B cell (primary cell): ENCODE results near the gene DCDC2C. TPM values are rescaled to one million over a fixed set of nuclear protein-coding genes. Genes with fewer than 3 reads are reported as not detected.

Experiments used
- ATAC-seq: fragments of 200-7000 bp; cut with Tn5 transposase; one replicate; pipeline ENCODE4 v1.10.0; 2021; ENCODE audit warnings: low read depth, mild to moderate bottlenecking, moderate number of reproducible peaks, moderate library complexity
- CTCF ChIA-PET: fragments of 350-600 bp; sonication (Branson Sonifier 250); formaldehyde crosslinking; loops from one replicate; lab custom pipeline; 2021; ENCODE audit warnings: antibody characterized with exemption, inconsistent platforms; lab: Charles Lee
- POLR2A ChIA-PET: fragments of 350-600 bp; sonication (Branson Sonifier 250); formaldehyde crosslinking; loops from one replicate; lab custom pipeline; 2021; ENCODE audit warnings: antibody characterized with exemption; lab: Charles Lee
- DNase-seq: peaks from one replicate; pipeline ENCODE4 v3.0.0; 2013
- H2AFZ ChIP-seq: 2 replicates; pipeline ENCODE4 v1.6.1; 2012; ENCODE audit warnings: mild to moderate bottlenecking, low read depth, low read length; ENCODE audit not compliant: insufficient read depth, poor library complexity, severe bottlenecking
- H3K27ac ChIP-seq, 2 donors: 1 replicate in 1 of 2; 2 replicates in 1 of 2; pipeline ENCODE4 v1.5.1; 2012 to 2013; ENCODE audit warnings: low read length in 2 of 2, mild to moderate bottlenecking in 2 of 2, moderate library complexity in 1 of 2
- H3K27me3 ChIP-seq, 4 experiments: fragments of 200-600 bp in 1 of 4; sonication (generic) in 1 of 4; replicated peaks in 1 of 4; 1 replicate in 2 of 4; 2 replicates in 2 of 4; pipeline versions ENCODE4 v1.6.1 to v1.7.0; 2013 to 2016; ENCODE audit warnings: low read length in 3 of 4, mild to moderate bottlenecking in 2 of 4, mixed read lengths in 1 of 4, moderate library complexity in 1 of 4; ENCODE audit not compliant: insufficient read depth in 4 of 4, control insufficient read depth in 3 of 4; ENCODE audit errors: control extremely low read depth in 1 of 4
- H3K36me3 ChIP-seq, 2 experiments: replicated peaks in 1 of 2; 1 replicate in 1 of 2; 2 replicates in 1 of 2; pipeline versions ENCODE4 v1.6.1 to v1.7.1; 2013; ENCODE audit warnings: low read length in 1 of 2; ENCODE audit not compliant: insufficient read depth in 2 of 2, control insufficient read depth in 1 of 2; ENCODE audit errors: control extremely low read depth in 1 of 2, extremely low read depth in 1 of 2
- H3K4me1 ChIP-seq, 2 donors: fragments of 200-600 bp in 1 of 2; sonication (generic) in 1 of 2; 1 replicate in 1 of 2; 2 replicates in 1 of 2; pipeline versions ENCODE4 v1.5.1 to v1.6.1; 2013 to 2017; ENCODE audit warnings: low read length in 2 of 2; ENCODE audit not compliant: control insufficient read depth in 2 of 2, insufficient read depth in 2 of 2
- H3K4me2 ChIP-seq: replicated peaks from 2 replicates; pipeline ENCODE3; 2012; ENCODE audit warnings: mild to moderate bottlenecking, low read depth, low read length; ENCODE audit not compliant: poor library complexity, severe bottlenecking
- H3K4me3 ChIP-seq, 5 experiments: fragments of 200-600 bp in 1 of 5; sonication (generic) in 1 of 5; 1 replicate in 3 of 5; 2 replicates in 2 of 5; pipeline versions ENCODE4 v1.5.1 to v1.7.0; 2011 to 2016; ENCODE audit warnings: low read length in 4 of 5, mild to moderate bottlenecking in 4 of 5, low read depth in 2 of 5, control low read depth in 1 of 5, moderate library complexity in 1 of 5; ENCODE audit not compliant: insufficient read depth in 1 of 5; ENCODE audit errors: control extremely low read depth in 1 of 5, extremely low read depth in 1 of 5
- H3K79me2 ChIP-seq: fragments of 200-600 bp; sonication (generic); one replicate; pipeline ENCODE4 v1.6.0; 2016; ENCODE audit warnings: low read length; ENCODE audit not compliant: control insufficient read depth, insufficient read depth
- H3K9ac ChIP-seq: fragments of 200-600 bp; sonication (generic); 2 replicates; pipeline ENCODE4 v1.6.1; 2017; ENCODE audit warnings: mild to moderate bottlenecking, low read length, moderate library complexity
- H3K9me3 ChIP-seq, 3 donors: one replicate each; pipeline versions ENCODE4 v1.6.1 to v1.7.1; 2013; ENCODE audit warnings: low read length in 2 of 3; ENCODE audit not compliant: control insufficient read depth in 2 of 3, insufficient read depth in 1 of 3; ENCODE audit errors: control extremely low read depth in 1 of 3
- H4K20me1 ChIP-seq: 2 replicates; pipeline ENCODE4 v1.6.0; 2012; ENCODE audit warnings: mild to moderate bottlenecking, low read length; ENCODE audit not compliant: insufficient read depth, control insufficient read depth, poor library complexity, severe bottlenecking
- H3K27ac Mint-ChIP-seq: one replicate; pipeline ENCODE4 v1.8.0; 2021; ENCODE audit warnings: mixed read lengths
- H3K27me3 Mint-ChIP-seq: one replicate; pipeline ENCODE4 v1.8.0; 2021; ENCODE audit warnings: mixed read lengths
- H3K4me1 Mint-ChIP-seq: one replicate; pipeline ENCODE4 v1.8.0; 2021; ENCODE audit warnings: mixed read lengths
- H3K4me3 Mint-ChIP-seq: one replicate; pipeline ENCODE4 v1.8.0; 2021; ENCODE audit warnings: mixed read lengths
- H3K9me3 Mint-ChIP-seq: one replicate; pipeline ENCODE4 v1.8.0; 2022; ENCODE audit warnings: mixed read lengths; ENCODE audit not compliant: insufficient read depth
- EZH2 ChIP-seq: IDR thresholded peaks from 2 replicates; pipeline ENCODE4 v1.6.1; 2012; ENCODE audit warnings: borderline replicate concordance, low read depth, mild to moderate bottlenecking, moderate library complexity, low read length; ENCODE audit not compliant: insufficient read depth, poor library complexity, severe bottlenecking
- WGBS: methylation state at CpG from one replicate; pipeline ENCODE4 v1.1.5; 2013; ENCODE audit warnings: missing lambda C conversion rate; ENCODE audit not compliant: insufficient coverage; 5-methylcytosine and 5-hydroxymethylcytosine counted together
- intact Hi-C: fragments of 100-400 bp; cut with micrococcal nuclease; formaldehyde crosslinking; loops from one replicate; pipeline ENCODE4 v1.10.0; 2022
- polyA plus RNA-seq: library from polyadenylated mRNA; depleted of rRNA; stranded (reverse); fragments of >200 nt; gene quantifications from 2 replicates; pipeline ENCODE4 v1.2.3, GENCODE V29; 2012
- total RNA-seq, 2 donors: library from RNA; stranded (reverse); fragments of 120-200 nt in 1 of 2; gene quantifications; 1 replicate in 1 of 2; 2 replicates in 1 of 2; pipeline versions ENCODE4 v1.2.3 to v1.2.4, GENCODE V29; 2013 to 2022
- TF ChIP-seq, protein P1 (sequence below): fragments of 200-600 bp; IDR thresholded peaks from one replicate; pipeline ENCODE4 v1.8.0; 2022; ENCODE audit warnings: antibody characterized with exemption, mild to moderate bottlenecking

DCDC2C gene
- total and polyA plus RNA-seq, 2 donors (not counting 1 experiment from before 2014, with no cell fraction given): not detected

DNA sequence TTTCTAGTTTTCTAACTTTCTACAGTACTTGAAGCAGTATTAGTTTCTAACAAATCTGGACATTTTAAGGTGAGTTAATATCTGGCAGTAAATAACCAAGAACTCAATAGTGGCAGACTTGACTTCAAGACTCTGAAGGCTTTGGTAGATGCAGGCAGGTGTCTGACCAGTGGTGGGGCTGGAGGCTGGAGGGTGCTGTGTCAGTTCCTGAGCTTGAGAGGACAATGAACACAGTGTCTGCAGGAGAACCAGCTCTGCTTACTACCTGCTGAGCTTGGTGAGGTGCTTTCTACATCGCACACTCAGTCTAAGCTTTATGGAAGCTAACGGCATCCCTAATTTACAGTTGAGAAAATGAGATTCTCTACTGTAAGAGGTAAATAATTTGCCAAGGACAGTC lies 24.2 kb upstream of the DCDC2C start:
- Mint-ChIP-seq H3K27me3 (peaks cover under 1% of the 10 kb centered on the region), H3K4me1 (no peaks in the 10 kb centered on the region), H3K9me3 (no peaks in the 10 kb centered on the region), H3K4me3 (no peak overlapping the region), H3K27ac (no peak overlapping the region)
- 93% methylated on average over 2 of the region's 2 CpGs for WGBS
- Histone ChIP-seq H3K79me2 (no peaks in the 10 kb centered on the region), H3K4me2 (no peak overlapping the region), H3K27ac (no peak overlapping the region), H3K4me1 (no peaks in the 10 kb centered on the region), H4K20me1 (no peaks in the 10 kb centered on the region), H3K36me3 (no peaks in the 10 kb centered on the region), H3K9me3 (no peaks in the 10 kb centered on the region), H2AFZ (no peak overlapping the region), H3K9ac (no peak overlapping the region), H3K4me3 (no peak overlapping the region), H3K27me3 (no peaks in the 10 kb centered on the region)
- DNase-seq: no peak
- ChIA-PET POLR2A (no interaction called here), CTCF (no interaction called here)
- intact Hi-C loops: no loop called here
- no peak for TF ChIP-seq EZH2
- TF ChIP-seq, protein P1, sequence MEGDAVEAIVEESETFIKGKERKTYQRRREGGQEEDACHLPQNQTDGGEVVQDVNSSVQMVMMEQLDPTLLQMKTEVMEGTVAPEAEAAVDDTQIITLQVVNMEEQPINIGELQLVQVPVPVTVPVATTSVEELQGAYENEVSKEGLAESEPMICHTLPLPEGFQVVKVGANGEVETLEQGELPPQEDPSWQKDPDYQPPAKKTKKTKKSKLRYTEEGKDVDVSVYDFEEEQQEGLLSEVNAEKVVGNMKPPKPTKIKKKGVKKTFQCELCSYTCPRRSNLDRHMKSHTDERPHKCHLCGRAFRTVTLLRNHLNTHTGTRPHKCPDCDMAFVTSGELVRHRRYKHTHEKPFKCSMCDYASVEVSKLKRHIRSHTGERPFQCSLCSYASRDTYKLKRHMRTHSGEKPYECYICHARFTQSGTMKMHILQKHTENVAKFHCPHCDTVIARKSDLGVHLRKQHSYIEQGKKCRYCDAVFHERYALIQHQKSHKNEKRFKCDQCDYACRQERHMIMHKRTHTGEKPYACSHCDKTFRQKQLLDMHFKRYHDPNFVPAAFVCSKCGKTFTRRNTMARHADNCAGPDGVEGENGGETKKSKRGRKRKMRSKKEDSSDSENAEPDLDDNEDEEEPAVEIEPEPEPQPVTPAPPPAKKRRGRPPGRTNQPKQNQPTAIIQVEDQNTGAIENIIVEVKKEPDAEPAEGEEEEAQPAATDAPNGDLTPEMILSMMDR: no peak
- no peak for ATAC-seq

DNA sequence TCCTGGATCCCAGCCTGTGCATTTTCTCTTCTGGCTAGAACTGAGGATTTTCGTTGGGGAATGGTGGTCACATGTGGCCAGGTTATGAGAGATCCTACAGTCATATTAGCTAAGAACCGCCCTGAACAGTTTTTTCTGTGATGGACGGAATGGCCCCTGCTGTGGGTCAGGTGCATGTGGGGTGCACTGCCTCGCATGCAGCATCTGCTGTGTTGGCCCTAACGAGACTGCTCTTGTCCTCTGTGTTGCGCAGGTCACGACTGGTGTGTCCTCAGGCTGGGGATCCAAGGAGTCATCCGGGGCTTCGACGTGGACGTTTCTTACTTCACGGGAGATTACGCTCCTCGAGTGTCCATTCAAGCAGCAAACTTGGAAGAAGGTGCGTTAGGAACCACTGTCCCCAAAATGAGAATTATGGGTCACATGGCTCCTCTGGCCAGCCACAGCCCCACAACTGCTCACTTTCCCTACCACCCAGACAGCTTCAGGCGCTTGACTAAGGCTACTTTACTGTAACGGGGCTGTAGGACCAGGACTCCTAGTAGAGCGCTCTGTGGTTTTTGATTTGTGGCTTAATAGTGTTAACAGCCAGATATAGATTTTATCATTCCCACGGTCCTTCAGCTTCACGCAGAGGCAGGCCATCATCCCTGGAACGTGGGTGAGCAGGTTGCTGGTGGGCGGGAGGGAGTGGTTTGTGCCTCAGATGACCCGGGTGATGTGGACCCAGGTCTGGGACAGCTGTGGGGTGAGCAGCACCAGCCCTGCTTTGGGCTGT lies 23.6 kb upstream of the DCDC2C start:
- DNase-seq (no peak), ATAC-seq (no peak)
- Histone ChIP-seq H2AFZ (no peak overlapping the region), H3K27ac (no peak overlapping the region), H3K4me1 (no peaks in the 10 kb centered on the region), H3K9me3 (no peaks in the 10 kb centered on the region), H3K4me3 (no peak overlapping the region), H4K20me1 (no peaks in the 10 kb centered on the region), H3K27me3 (no peaks in the 10 kb centered on the region), H3K4me2 (no peak overlapping the region), H3K79me2 (no peaks in the 10 kb centered on the region), H3K36me3 (no peaks in the 10 kb centered on the region), H3K9ac (no peak overlapping the region)
- no peak overlapping the region for H3K27ac Mint-ChIP-seq
- no peaks in the 10 kb centered on the region for H3K27me3 Mint-ChIP-seq
- no peaks in the 10 kb centered on the region for H3K9me3 Mint-ChIP-seq
- intact Hi-C loops: no loop called here
- H3K4me3 Mint-ChIP-seq: no peak overlapping the region
- no peaks in the 10 kb centered on the region for H3K4me1 Mint-ChIP-seq
- ChIA-PET CTCF (no interaction called here), POLR2A (no interaction called here)
- TF ChIP-seq, protein P1: no peak
- no peak for TF ChIP-seq EZH2
- WGBS: 89% methylated on average over 22 of the region's 23 CpGs
